22Rv1 (cell line): ENCODE results near the gene HFE.

Experiments
- CTCF ChIP-seq: fragments of 450-650 bp; IDR thresholded peaks from 2 replicates; pipeline ENCODE4 v1.5.1; 2017; ENCODE audit warnings: mild to moderate bottlenecking
- ZFX ChIP-seq: fragments of 450-650 bp; IDR thresholded peaks from 2 replicates; pipeline ENCODE4 v1.6.1; 2017; ENCODE audit warnings: antibody characterized with exemption, borderline replicate concordance

- no peak for TF ChIP-seq CTCF
- TF ChIP-seq ZFX, result no peak
Measured at GRCh38 chr6:26130581-26131249, 43.5 kb downstream of the HFE start.
